ENCODE results near the gene ISM1.
"Not testable (repeated sequence)": the region's sequence is repeated elsewhere in the genome, so short reads cannot be mapped to it uniquely, and the experiment has no call there.

The ISM1 gene

GRCh38 chr20:13232999-13233398 lies 11.9 kb downstream of the ISM1 start:
- Mint-ChIP-seq H3K36me3 (ENCODE audit: low read depth) (peaks cover 2% of the 10 kb centered on the region), H3K4me1 (peaks cover 45% of the 10 kb centered on the region), H3K9me3 (peaks cover 7% of the 10 kb centered on the region), H3K27ac (no peak overlapping the region), H3K4me3 (no peak overlapping the region), H3K27me3 (no peaks in the 10 kb centered on the region)
- no peak for DNase-seq
- ATAC-seq = no peak

GRCh38 chr20:13234961-13235360 lies 13.9 kb downstream of the ISM1 start:
- DNase-seq (no peak), ATAC-seq (no peak)
- Mint-ChIP-seq H3K4me3 (no peak overlapping the region), H3K4me1 (peaks cover 26% of the 10 kb centered on the region), H3K36me3 (ENCODE audit: low read depth) (peaks cover 2% of the 10 kb centered on the region), H3K27ac (no peak overlapping the region), H3K9me3 (no peaks in the 10 kb centered on the region), H3K27me3 (no peaks in the 10 kb centered on the region)

GRCh38 chr20:13236360-13236759 lies 15.3 kb downstream of the ISM1 start:
- not testable (repeated sequence) for DNase-seq; H3K27ac Mint-ChIP-seq; H3K36me3 Mint-ChIP-seq (ENCODE audit: low read depth); H3K27me3 Mint-ChIP-seq; ATAC-seq; H3K9me3 Mint-ChIP-seq; H3K4me3 Mint-ChIP-seq
- peaks cover 12% of the 10 kb centered on the region for H3K4me1 Mint-ChIP-seq

- no peak overlapping the region for H3K27ac Mint-ChIP-seq
Measured at GRCh38 chr20:13236990-13237720, 16.1 kb downstream of the ISM1 start.

GRCh38 chr20:13238001-13238653 lies 17.1 kb downstream of the ISM1 start:
- DNase-seq = no peak
- Mint-ChIP-seq H3K36me3 (ENCODE audit: low read depth) (peaks cover 2% of the 10 kb centered on the region), H3K4me1 (no peaks in the 10 kb centered on the region), H3K27me3 (no peaks in the 10 kb centered on the region), H3K27ac (no peak overlapping the region), H3K9me3 (no peaks in the 10 kb centered on the region), H3K4me3 (no peak overlapping the region)
- no peak for ATAC-seq

More at GRCh38 chr20:13236990-13237720, 16.1 kb downstream of the ISM1 start:
- Mint-ChIP-seq H3K4me3 (no peak overlapping the region), H3K36me3 (ENCODE audit: low read depth) (peaks cover 2% of the 10 kb centered on the region), H3K27me3 (no peaks in the 10 kb centered on the region), H3K9me3 (no peaks in the 10 kb centered on the region), H3K4me1 (peaks cover 5% of the 10 kb centered on the region)
- DNase-seq (no peak), ATAC-seq (no peak)

GRCh38 chr20:13243826-13244376 lies 22.8 kb downstream of the ISM1 start:
- ATAC-seq (no peak), DNase-seq (no peak)
- Mint-ChIP-seq H3K9me3 (peaks cover 5% of the 10 kb centered on the region), H3K4me3 (no peak overlapping the region), H3K27me3 (peaks cover 2% of the 10 kb centered on the region), H3K27ac (no peak overlapping the region), H3K36me3 (ENCODE audit: low read depth) (peaks cover 18% of the 10 kb centered on the region), H3K4me1 (peaks cover 52% of the 10 kb centered on the region)

GRCh38 chr20:13245250-13245723 lies 24.2 kb downstream of the ISM1 start:
- no peak overlapping the region for H3K4me3 Mint-ChIP-seq
- peaks cover 5% of the 10 kb centered on the region for H3K9me3 Mint-ChIP-seq
- H3K27ac Mint-ChIP-seq = peak overlapping the region; percentile 41
- ATAC-seq (no peak), DNase-seq (no peak)
- H3K4me1 Mint-ChIP-seq = peaks cover 65% of the 10 kb centered on the region
- H3K27me3 Mint-ChIP-seq = peaks cover 2% of the 10 kb centered on the region
- peaks cover 21% of the 10 kb centered on the region for H3K36me3 Mint-ChIP-seq (ENCODE audit: low read depth)

- ATAC-seq (no peak), DNase-seq (no peak)
- H3K9me3 Mint-ChIP-seq = no peaks in the 10 kb centered on the region
- H3K4me3 Mint-ChIP-seq = no peak overlapping the region
- H3K4me1 Mint-ChIP-seq = peaks cover 66% of the 10 kb centered on the region
- peaks cover 17% of the 10 kb centered on the region for H3K36me3 Mint-ChIP-seq (ENCODE audit: low read depth)
- H3K27ac Mint-ChIP-seq = peak overlapping the region; percentile 99
- peaks cover 2% of the 10 kb centered on the region for H3K27me3 Mint-ChIP-seq
Measured at GRCh38 chr20:13249118-13249797, 28.2 kb downstream of the ISM1 start.

- DNase-seq (no peak), ATAC-seq (no peak)
- Mint-ChIP-seq H3K36me3 (ENCODE audit: low read depth) (peaks cover 17% of the 10 kb centered on the region), H3K27ac (no peak overlapping the region), H3K9me3 (no peaks in the 10 kb centered on the region), H3K4me1 (peaks cover 62% of the 10 kb centered on the region), H3K4me3 (no peak overlapping the region), H3K27me3 (peaks cover 2% of the 10 kb centered on the region)
Measured at GRCh38 chr20:13249798-13250170, 28.7 kb downstream of the ISM1 start.

GRCh38 chr20:13250251-13250650 lies 29.2 kb downstream of the ISM1 start:
- no peak for ATAC-seq
- peaks cover 58% of the 10 kb centered on the region for H3K4me1 Mint-ChIP-seq
- peaks cover 17% of the 10 kb centered on the region for H3K36me3 Mint-ChIP-seq (ENCODE audit: low read depth)
- H3K9me3 Mint-ChIP-seq = no peaks in the 10 kb centered on the region
- DNase-seq = no peak
- peaks cover 2% of the 10 kb centered on the region for H3K27me3 Mint-ChIP-seq
- no peak overlapping the region for H3K27ac Mint-ChIP-seq
- H3K4me3 Mint-ChIP-seq = no peak overlapping the region

GRCh38 chr20:13251106-13251903 lies 30.2 kb downstream of the ISM1 start:
- H3K9me3 Mint-ChIP-seq = no peaks in the 10 kb centered on the region
- no peak overlapping the region for H3K4me3 Mint-ChIP-seq
- H3K27me3 Mint-ChIP-seq = peaks cover 2% of the 10 kb centered on the region
- DNase-seq (no peak), ATAC-seq (no peak)
- H3K27ac Mint-ChIP-seq = peak overlapping the region; percentile 2
- H3K4me1 Mint-ChIP-seq = peaks cover 48% of the 10 kb centered on the region
- H3K36me3 Mint-ChIP-seq (ENCODE audit: low read depth) = peaks cover 12% of the 10 kb centered on the region

- H3K27me3 Mint-ChIP-seq = peaks cover 2% of the 10 kb centered on the region
- H3K4me3 Mint-ChIP-seq = no peak overlapping the region
- no peaks in the 10 kb centered on the region for H3K9me3 Mint-ChIP-seq
- no peak overlapping the region for H3K27ac Mint-ChIP-seq
- no peak for ATAC-seq
- H3K36me3 Mint-ChIP-seq (ENCODE audit: low read depth) = peaks cover 11% of the 10 kb centered on the region
- H3K4me1 Mint-ChIP-seq = peaks cover 48% of the 10 kb centered on the region
- DNase-seq = no peak
Measured at GRCh38 chr20:13251904-13252297, 30.8 kb downstream of the ISM1 start.

GRCh38 chr20:13255356-13255755 lies 34.3 kb downstream of the ISM1 start:
- Mint-ChIP-seq H3K9me3 (no peaks in the 10 kb centered on the region), H3K27me3 (no peaks in the 10 kb centered on the region), H3K27ac (no peak overlapping the region), H3K36me3 (ENCODE audit: low read depth) (peaks cover 2% of the 10 kb centered on the region), H3K4me3 (no peak overlapping the region), H3K4me1 (peaks cover 22% of the 10 kb centered on the region)
- DNase-seq (no peak), ATAC-seq (no peak)

GRCh38 chr20:13256606-13257005 lies 35.5 kb downstream of the ISM1 start:
- peaks cover 16% of the 10 kb centered on the region for H3K4me1 Mint-ChIP-seq
- H3K36me3 Mint-ChIP-seq (ENCODE audit: low read depth) = no peaks in the 10 kb centered on the region
- H3K27ac Mint-ChIP-seq = no peak overlapping the region
- no peak overlapping the region for H3K4me3 Mint-ChIP-seq
- no peaks in the 10 kb centered on the region for H3K9me3 Mint-ChIP-seq
- no peak for ATAC-seq
- no peaks in the 10 kb centered on the region for H3K27me3 Mint-ChIP-seq
- DNase-seq = no peak

Data from activated naive CD8-positive, alpha-beta T cell treated with anti-CD3 and anti-CD28 coated beads, Interleukin-2, amount 50 U/mL, for 24 hours (primary cell).